Measurements from ENCODE around the gene LCA5. TPM values are rescaled to one million over a fixed set of nuclear protein-coding genes. Genes with fewer than 3 reads are reported as not detected.

LCA5 gene
- 3.4 and 5.7 TPM in 2 replicates for total RNA-seq

DNA sequence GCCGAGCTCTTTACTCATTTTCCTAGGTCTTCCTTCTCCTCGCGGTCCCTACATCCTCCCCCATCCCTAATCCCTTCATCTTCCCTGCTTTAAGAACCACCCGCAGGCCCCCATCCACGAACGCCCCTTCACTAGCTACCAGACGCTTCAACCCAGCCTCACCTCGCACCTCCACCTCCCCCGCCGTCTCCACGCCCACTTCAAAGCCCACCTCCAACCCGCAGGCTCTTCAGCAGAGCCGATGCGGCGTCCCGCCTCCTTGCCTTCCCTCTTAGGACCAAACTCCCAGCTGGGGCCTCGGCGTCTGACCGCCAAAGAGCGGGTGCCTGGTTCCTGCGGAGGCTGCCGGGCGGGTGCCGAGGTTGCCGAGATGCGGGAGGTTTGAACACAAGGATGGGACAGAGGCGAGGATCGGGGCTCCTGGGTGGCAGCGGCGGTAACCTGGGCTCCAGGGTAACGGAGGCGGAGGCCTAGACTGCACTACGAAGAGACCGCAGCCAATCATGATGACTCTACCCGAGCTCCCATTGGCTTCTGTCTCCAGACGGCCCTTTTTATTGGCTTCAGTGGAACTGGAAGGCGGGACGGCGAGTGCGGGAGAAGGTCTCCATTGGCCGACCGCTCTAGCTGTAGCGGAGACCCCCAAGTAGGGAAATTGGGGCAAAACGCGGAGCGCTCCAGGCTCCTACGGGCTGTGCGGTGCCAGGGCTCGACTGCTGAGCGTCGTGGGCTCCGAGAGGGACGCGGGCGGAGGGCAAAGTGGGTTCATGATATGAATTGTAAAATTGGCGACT, at the start of gene LCA5:
Gene LCA5, minus strand, starts transcription at position 477 of the 794 bp plus-strand sequence. CDS start 18,536 bp downstream, outside the sequence.

Other genes starting within 250 kb of the LCA5 start
- 2.5 and 2.7 TPM in 2 replicates for gene SH3BGRL2, start 93.9 kb upstream of the LCA5 start, total RNA-seq

All from bronchial smooth muscle cell (primary cell).